ENCODE measurements around the gene POLD2.

GRCh38 chr7:44123190-44124003, at the start of gene POLD2:
- TF ChIP-seq POLR2AphosphoS5 (IDR thresholded peaks at IDR 0.05; ENCODE audit: low read depth, low read length) (peak; percentile 61), POLR2A (IDR thresholded peaks at IDR 0.05; ENCODE audit: low read depth, low read length) (peak; percentile 71; the same call in 1 of the 2 replicates), TAF1 (IDR thresholded peaks at IDR 0.05; ENCODE audit: borderline replicate concordance, low read depth, low read length) (peak; percentile 19; the same call in 1 of the 2 replicates)
